Measurements from ENCODE around the gene ZNF80. TPM values are rescaled to one million over a fixed set of nuclear protein-coding genes. Genes with fewer than 3 reads are reported as not detected.

ZNF80 gene
- total RNA-seq, 1 donor from 2014 or later = not detected

DNA sequence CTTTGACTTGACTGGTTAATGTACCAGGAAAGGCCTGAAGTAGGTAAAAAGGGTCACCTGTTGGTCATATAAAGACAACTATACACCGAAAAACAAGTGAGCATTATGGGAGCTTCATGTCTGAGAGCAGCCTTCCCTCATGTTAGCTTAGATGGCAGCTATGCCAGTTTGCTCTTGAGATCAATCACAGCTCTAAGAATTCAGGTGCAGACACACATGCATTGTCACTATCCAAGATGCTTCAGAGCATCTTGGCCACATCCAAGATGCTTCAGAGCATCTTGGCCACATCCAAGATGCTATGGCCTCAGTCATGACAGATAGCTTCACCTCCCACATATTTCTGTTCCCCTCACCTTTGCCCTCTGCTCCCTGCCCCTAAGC lies 15.5 kb downstream of the ZNF80 start:
- Mint-ChIP-seq H3K27me3 (ENCODE audit: unreplicated experiment) (no peaks in the 10 kb centered on the region), H3K4me1 (ENCODE audit: unreplicated experiment) (peaks cover 4% of the 10 kb centered on the region), H3K4me3 (ENCODE audit: unreplicated experiment) (no peak overlapping the region), H3K36me3 (ENCODE audit: low read depth, unreplicated experiment) (peaks cover 7% of the 10 kb centered on the region), H3K27ac (ENCODE audit: unreplicated experiment) (no peak overlapping the region), H3K9me3 (ENCODE audit: unreplicated experiment) (no peaks in the 10 kb centered on the region)
- TF ChIP-seq, protein P1, sequence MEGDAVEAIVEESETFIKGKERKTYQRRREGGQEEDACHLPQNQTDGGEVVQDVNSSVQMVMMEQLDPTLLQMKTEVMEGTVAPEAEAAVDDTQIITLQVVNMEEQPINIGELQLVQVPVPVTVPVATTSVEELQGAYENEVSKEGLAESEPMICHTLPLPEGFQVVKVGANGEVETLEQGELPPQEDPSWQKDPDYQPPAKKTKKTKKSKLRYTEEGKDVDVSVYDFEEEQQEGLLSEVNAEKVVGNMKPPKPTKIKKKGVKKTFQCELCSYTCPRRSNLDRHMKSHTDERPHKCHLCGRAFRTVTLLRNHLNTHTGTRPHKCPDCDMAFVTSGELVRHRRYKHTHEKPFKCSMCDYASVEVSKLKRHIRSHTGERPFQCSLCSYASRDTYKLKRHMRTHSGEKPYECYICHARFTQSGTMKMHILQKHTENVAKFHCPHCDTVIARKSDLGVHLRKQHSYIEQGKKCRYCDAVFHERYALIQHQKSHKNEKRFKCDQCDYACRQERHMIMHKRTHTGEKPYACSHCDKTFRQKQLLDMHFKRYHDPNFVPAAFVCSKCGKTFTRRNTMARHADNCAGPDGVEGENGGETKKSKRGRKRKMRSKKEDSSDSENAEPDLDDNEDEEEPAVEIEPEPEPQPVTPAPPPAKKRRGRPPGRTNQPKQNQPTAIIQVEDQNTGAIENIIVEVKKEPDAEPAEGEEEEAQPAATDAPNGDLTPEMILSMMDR (IDR thresholded peaks at IDR 0.05; ENCODE audit: unreplicated experiment) = no peak
- DNase-seq (ENCODE audit: low spot score) = no peak

DNA sequence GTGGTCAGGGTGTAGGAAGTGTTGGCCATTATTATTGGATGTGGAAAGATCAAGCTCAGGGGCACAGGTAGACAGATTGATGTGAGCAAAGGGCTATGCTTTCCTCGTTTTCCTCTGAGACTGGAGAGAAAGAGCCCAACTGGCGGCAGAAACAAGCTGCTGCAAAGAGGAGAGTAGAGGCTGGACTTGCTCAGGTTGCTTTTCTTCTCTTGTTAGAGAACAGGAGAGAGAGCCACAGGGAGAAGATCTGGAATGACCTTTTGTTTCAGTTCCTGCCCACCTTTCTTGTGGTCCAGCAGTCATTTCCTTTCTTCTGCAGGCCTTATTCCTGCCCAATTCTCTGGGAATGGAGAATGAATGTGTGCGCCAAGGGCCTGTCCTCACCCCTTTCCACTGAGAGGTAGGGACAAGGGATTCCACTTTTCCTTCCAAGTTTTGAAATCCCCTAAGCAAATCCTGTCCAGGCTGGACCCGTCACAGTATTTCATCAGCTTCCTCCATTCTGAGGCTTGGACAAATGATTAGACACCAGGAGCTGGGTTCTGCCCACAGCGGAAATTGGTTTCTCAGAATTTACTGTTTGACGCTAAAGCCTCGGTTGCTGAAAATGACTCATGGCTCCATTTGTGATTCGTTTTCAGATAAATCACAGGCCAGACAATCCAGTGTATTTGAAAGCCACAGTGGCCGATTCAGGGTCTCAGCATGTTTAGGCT lies 16.1 kb downstream of the ZNF80 start:
- H3K9me3 Mint-ChIP-seq (ENCODE audit: unreplicated experiment) = no peaks in the 10 kb centered on the region
- H3K27ac Mint-ChIP-seq (ENCODE audit: unreplicated experiment) = no peak overlapping the region
- peaks cover 2% of the 10 kb centered on the region for H3K27me3 Mint-ChIP-seq (ENCODE audit: unreplicated experiment)
- H3K36me3 Mint-ChIP-seq (ENCODE audit: low read depth, unreplicated experiment) = peaks cover 7% of the 10 kb centered on the region
- peaks cover 4% of the 10 kb centered on the region for H3K4me1 Mint-ChIP-seq (ENCODE audit: unreplicated experiment)
- TF ChIP-seq, protein P1 (IDR thresholded peaks at IDR 0.05; ENCODE audit: unreplicated experiment) = no peak
- no peak for DNase-seq (ENCODE audit: low spot score)
- no peak overlapping the region for H3K4me3 Mint-ChIP-seq (ENCODE audit: unreplicated experiment)

DNA sequence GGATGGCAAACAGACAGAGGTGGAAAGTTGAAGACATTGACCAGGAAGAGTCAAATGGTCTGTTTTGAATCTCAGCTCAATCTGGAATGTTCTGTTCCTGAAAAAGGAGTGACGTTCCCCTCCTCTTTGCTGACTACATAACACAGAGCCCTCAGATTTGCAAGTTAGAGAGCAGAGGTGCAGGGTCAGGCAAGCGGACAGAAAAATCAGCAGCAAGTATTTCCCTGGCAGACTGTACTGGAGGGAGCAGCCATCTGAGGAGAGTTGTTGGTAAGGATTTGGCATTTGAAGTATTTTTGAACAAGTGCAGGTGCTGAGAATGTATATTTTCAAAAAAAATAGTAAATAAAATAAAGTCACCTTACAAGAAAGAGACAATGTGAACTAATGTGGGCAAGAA lies 17.6 kb downstream of the ZNF80 start:
- Mint-ChIP-seq H3K27me3 (ENCODE audit: unreplicated experiment) (peaks cover 2% of the 10 kb centered on the region), H3K4me1 (ENCODE audit: unreplicated experiment) (peaks cover 4% of the 10 kb centered on the region), H3K4me3 (ENCODE audit: unreplicated experiment) (no peak overlapping the region), H3K27ac (ENCODE audit: unreplicated experiment) (no peak overlapping the region), H3K36me3 (ENCODE audit: low read depth, unreplicated experiment) (no peaks in the 10 kb centered on the region), H3K9me3 (ENCODE audit: unreplicated experiment) (no peaks in the 10 kb centered on the region)
- DNase-seq (ENCODE audit: low spot score) = no peak
- TF ChIP-seq, protein P1 (IDR thresholded peaks at IDR 0.05; ENCODE audit: unreplicated experiment) = no peak

DNA sequence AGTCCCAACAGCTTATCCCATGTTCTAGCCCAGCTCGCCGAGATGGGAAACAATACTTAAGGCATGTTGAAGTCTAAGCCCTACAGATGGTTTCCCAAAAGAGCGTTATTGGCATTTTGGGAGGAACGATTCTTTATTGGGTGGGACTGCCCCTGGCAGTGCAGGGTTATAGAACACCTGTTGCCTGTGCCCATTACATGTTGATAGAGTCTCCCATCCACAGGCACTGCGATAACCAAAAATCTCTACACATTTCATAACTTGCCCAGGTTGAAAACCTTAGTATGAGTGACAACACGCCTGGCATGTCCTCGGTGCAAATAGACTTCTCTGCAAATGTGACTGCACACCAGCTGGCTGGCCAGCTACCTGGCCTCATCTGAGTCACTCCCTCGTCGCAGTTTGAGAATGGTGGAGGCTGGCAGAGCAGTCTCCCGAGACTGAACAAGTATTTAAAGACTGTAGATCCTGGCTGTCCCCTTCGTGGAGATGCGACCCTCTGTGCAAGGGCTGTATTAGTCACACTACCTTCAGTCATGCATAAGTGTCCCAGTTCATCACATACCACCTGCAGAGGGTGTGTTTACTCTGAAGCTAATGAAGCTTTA lies 18.7 kb downstream of the ZNF80 start:
- TF ChIP-seq, protein P1 (IDR thresholded peaks at IDR 0.05; ENCODE audit: unreplicated experiment) = no peak
- Mint-ChIP-seq H3K27ac (ENCODE audit: unreplicated experiment) (no peak overlapping the region), H3K4me1 (ENCODE audit: unreplicated experiment) (peaks cover 4% of the 10 kb centered on the region), H3K4me3 (ENCODE audit: unreplicated experiment) (no peak overlapping the region), H3K9me3 (ENCODE audit: unreplicated experiment) (no peaks in the 10 kb centered on the region), H3K27me3 (ENCODE audit: unreplicated experiment) (peaks cover 2% of the 10 kb centered on the region), H3K36me3 (ENCODE audit: low read depth, unreplicated experiment) (no peaks in the 10 kb centered on the region)
- no peak for DNase-seq (ENCODE audit: low spot score)

DNA sequence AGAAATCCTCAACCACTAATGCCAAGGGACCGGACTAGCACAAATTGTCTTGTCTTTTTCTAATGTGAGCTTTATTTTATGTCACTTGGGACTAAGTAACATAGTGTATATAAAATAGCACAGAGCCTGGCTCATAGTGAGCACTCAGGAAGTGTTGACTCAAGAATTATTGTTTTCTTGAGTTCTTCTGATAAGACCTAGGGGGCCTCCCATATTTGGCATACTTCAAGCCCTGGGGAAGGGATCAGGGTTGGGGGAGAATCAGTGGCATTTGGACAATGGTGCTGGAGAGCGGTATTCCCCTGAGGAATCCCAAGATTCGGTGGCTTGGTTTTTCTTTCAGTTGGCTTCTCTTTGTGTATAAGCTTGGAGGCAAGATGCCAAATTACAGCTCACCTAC lies 19.4 kb downstream of the ZNF80 start:
- H3K9me3 Mint-ChIP-seq (ENCODE audit: unreplicated experiment) = no peaks in the 10 kb centered on the region
- no peak overlapping the region for H3K27ac Mint-ChIP-seq (ENCODE audit: unreplicated experiment)
- peaks cover 2% of the 10 kb centered on the region for H3K27me3 Mint-ChIP-seq (ENCODE audit: unreplicated experiment)
- TF ChIP-seq, protein P1 (IDR thresholded peaks at IDR 0.05; ENCODE audit: unreplicated experiment) = no peak
- no peak overlapping the region for H3K4me3 Mint-ChIP-seq (ENCODE audit: unreplicated experiment)
- no peak for DNase-seq (ENCODE audit: low spot score)
- peaks cover 10% of the 10 kb centered on the region for H3K4me1 Mint-ChIP-seq (ENCODE audit: unreplicated experiment)
- no peaks in the 10 kb centered on the region for H3K36me3 Mint-ChIP-seq (ENCODE audit: low read depth, unreplicated experiment)

Measured in endothelial cell (in vitro differentiated cells).